Testis (tissue), 3 donors: ENCODE data around the gene FAM20B. TPM values are rescaled to one million over a fixed set of nuclear protein-coding genes. Genes with fewer than 3 reads are reported as not detected.

Experiments
- DNase-seq: peaks from one replicate; pipeline ENCODE4 v3.0.0-alpha.2; 2019
- H3K27ac ChIP-seq, 2 donors: fragments of 200-600 bp; sonication (generic); one replicate each; pipeline ENCODE4 v1.5.1; 2019
- H3K27me3 ChIP-seq: fragments of 200-600 bp; sonication (generic); one replicate; pipeline ENCODE4 v1.5.1; 2019
- H3K36me3 ChIP-seq: fragments of 200-600 bp; sonication (generic); one replicate; pipeline ENCODE4 v1.5.1; 2017; ENCODE audit warnings: low read depth; ENCODE audit errors: missing control alignments
- H3K4me1 ChIP-seq: fragments of 200-600 bp; sonication (generic); one replicate; pipeline ENCODE4 v1.5.1; 2019
- H3K4me3 ChIP-seq, 2 donors: fragments of 200-600 bp; sonication (generic); one replicate each; pipeline ENCODE4 v1.5.1; 2017 to 2019
- H3K9me3 ChIP-seq: fragments of 200-600 bp; sonication (generic); one replicate; pipeline ENCODE4 v1.5.1; 2017
- CTCF ChIP-seq, 3 experiments: fragments of 450-650 bp in 2 of 3; fragments of 200-600 bp in 1 of 3; sonication (generic) in 1 of 3; IDR thresholded peaks; one replicate each; pipeline ENCODE4 v1.5.1; 2016 to 2019; ENCODE audit warnings: antibody characterized with exemption in 3 of 3, mild to moderate bottlenecking in 2 of 3, moderate library complexity in 1 of 3
- POLR2A ChIP-seq: fragments of 450-650 bp; IDR thresholded peaks from one replicate; pipeline ENCODE4 v1.6.1; 2017; ENCODE audit warnings: antibody characterized with exemption, mild to moderate bottlenecking, moderate library complexity
- WGBS, 2 donors: methylation state at CpG; one replicate each; pipeline ENCODE4 v1.1.5; 2018; 5-methylcytosine and 5-hydroxymethylcytosine counted together
- intact Hi-C: fragments of 100-400 bp; cut with DNase I; formaldehyde crosslinking; loops from one replicate; pipeline ENCODE4 v1.15.1; 2023; ENCODE audit warnings: low total_unique reads
- polyA plus RNA-seq: library from polyadenylated mRNA; stranded (reverse); fragments of 350-450 nt; fragmentation: Illumina TruSeq; extraction: RNeasy Lipid Tissue Mini Kit (QIAGEN cat#74804); gene quantifications from one replicate; pipeline ENCODE4 v1.2.3, GENCODE V29; 2014; ENCODE audit warnings: low read depth, low replicate concordance; ENCODE audit not compliant: insufficient read depth
- total RNA-seq, 2 donors: library from RNA; depleted of rRNA; stranded (reverse); fragments of >200 nt; gene quantifications; one replicate each; pipeline ENCODE4 v1.2.3, GENCODE V29; 2016

The FAM20B gene
- total and polyA plus RNA-seq, 3 donors from 2014 or later, result 16.8 to 22.3 (median 20.1) TPM

GRCh38 chr1:179107706-179108629, 82.3 kb downstream of the FAM20B start:
- no peak overlapping the region for H3K27ac ChIP-seq
- no peak for DNase-seq
- WGBS, 2 donors, result 80 to 83% methylated on average over 13 to 15 of the region's 15 CpGs
- TF ChIP-seq CTCF (IDR thresholded peaks at IDR 0.05) (no peak), POLR2A (no peak)
- no peak overlapping the region for H3K4me3 ChIP-seq
- no peaks in the 10 kb centered on the region for H3K9me3 ChIP-seq
- no peaks in the 10 kb centered on the region for H3K27me3 ChIP-seq
- H3K4me1 ChIP-seq, result no peaks in the 10 kb centered on the region
- intact Hi-C loops, result no loop called here
- no peaks in the 10 kb centered on the region for H3K36me3 ChIP-seq

- no peaks in the 10 kb centered on the region for H3K36me3 ChIP-seq
- 85 to 94% methylated on average over 2 of the region's 2 CpGs for WGBS, 2 donors
Observed at GRCh38 chr1:179108644-179109043, 83.0 kb downstream of the FAM20B start.

GRCh38 chr1:179115181-179115580, 89.5 kb downstream of the FAM20B start:
- TF ChIP-seq CTCF (IDR thresholded peaks at IDR 0.05), result no peak
- no peak for TF ChIP-seq POLR2A
- Histone ChIP-seq H3K36me3 (no peaks in the 10 kb centered on the region), H3K27ac (no peak overlapping the region), H3K4me1 (no peaks in the 10 kb centered on the region), H3K27me3 (no peaks in the 10 kb centered on the region), H3K9me3 (no peaks in the 10 kb centered on the region), H3K4me3 (no peak overlapping the region)
- 86 to 95% methylated on average over 3 of the region's 3 CpGs for WGBS, 2 donors
- no peak for DNase-seq
- intact Hi-C loops, result no loop called here

More at GRCh38 chr1:179108644-179109043, 83.0 kb downstream of the FAM20B start:
- H3K27me3 ChIP-seq, result no peaks in the 10 kb centered on the region
- TF ChIP-seq CTCF (IDR thresholded peaks at IDR 0.05) (no peak), POLR2A (no peak)
- intact Hi-C loops, result no loop called here
- H3K9me3 ChIP-seq, result no peaks in the 10 kb centered on the region
- no peak for DNase-seq
- H3K27ac ChIP-seq, result no peak overlapping the region
- no peak overlapping the region for H3K4me3 ChIP-seq
- H3K4me1 ChIP-seq, result no peaks in the 10 kb centered on the region

GRCh38 chr1:179119513-179119912, 93.8 kb downstream of the FAM20B start:
- H3K36me3 ChIP-seq, result no peaks in the 10 kb centered on the region
- H3K27me3 ChIP-seq, result no peaks in the 10 kb centered on the region
- H3K9me3 ChIP-seq, result no peaks in the 10 kb centered on the region
- peaks cover 5% of the 10 kb centered on the region for H3K4me1 ChIP-seq
- no peak for TF ChIP-seq CTCF (IDR thresholded peaks at IDR 0.05)
- no peak for TF ChIP-seq POLR2A
- no peak overlapping the region for H3K4me3 ChIP-seq
- DNase-seq, result no peak
- no peak overlapping the region for H3K27ac ChIP-seq
- intact Hi-C loops, result no loop called here

- intact Hi-C loops, result no loop called here
- Histone ChIP-seq H3K4me1 (peaks cover 5% of the 10 kb centered on the region), H3K36me3 (no peaks in the 10 kb centered on the region), H3K27me3 (no peaks in the 10 kb centered on the region), H3K4me3 (no peak overlapping the region), H3K9me3 (no peaks in the 10 kb centered on the region), H3K27ac (no peak overlapping the region)
- DNase-seq, result no peak
- WGBS, 2 donors, result 82 to 90% methylated on average over 2 of the region's 2 CpGs
- no peak for TF ChIP-seq CTCF (IDR thresholded peaks at IDR 0.05)
- TF ChIP-seq POLR2A, result no peak
Observed at GRCh38 chr1:179120736-179121135, 95.0 kb downstream of the FAM20B start.
